GM12878 (cell line): ENCODE data around the gene QPCT. TPM values are rescaled to one million over a fixed set of nuclear protein-coding genes. Genes with fewer than 3 reads are reported as not detected.

ENCODE experiments used
- ATAC-seq: fragments of 200-7000 bp; cut with Tn5 transposase; 3 replicates; pipeline ENCODE4 v1.9.1; 2020; ENCODE audit warnings: mild to moderate bottlenecking, moderate library complexity
- BruUV-seq: library from RNA; stranded (reverse); fragments of 400-500 nt; replicated peaks from 2 replicates; lab custom pipeline; 2021; lab: Mats Ljungman, UMichigan
- CTCF ChIA-PET: fragments of 300-600 bp; sonication (Branson Sonifier 250); formaldehyde crosslinking; extraction: SDS; loops from one replicate; lab custom pipeline; 2021; ENCODE audit warnings: inconsistent platforms; lab: Yijun Ruan, JAX
- POLR2A ChIA-PET: fragments of 350-600 bp; formaldehyde crosslinking; extraction: SDS; loops from one replicate; lab custom pipeline; 2021; ENCODE audit warnings: inconsistent platforms; lab: Charles Lee
- RAD21 ChIA-PET: fragments of 300-600 bp; sonication (Branson Sonifier 250); formaldehyde crosslinking; loops from one replicate; lab custom pipeline; 2023; ENCODE audit warnings: antibody characterized with exemption; ENCODE audit not compliant: unreplicated experiment; lab: Charles Lee
- SMC1A ChIA-PET: fragments of 300-600 bp; sonication (Branson Sonifier 250); formaldehyde crosslinking; loops from one replicate; lab custom pipeline; 2023; ENCODE audit not compliant: unreplicated experiment, uncharacterized antibody; lab: Charles Lee
- DNase-seq: peaks from one replicate; pipeline ENCODE4 v3.0.0-alpha.2; 2011; ENCODE audit warnings: low read depth, low spot score
- FAIRE-seq: peaks from 3 replicates; lab custom pipeline; 2011; peaks lifted over from hg19 to GRCh38; lab: Jason Lieb, UNC
- H2AFZ ChIP-seq: 2 replicates; pipeline ENCODE4 v1.6.0; 2011; ENCODE audit warnings: low read depth, low read length, control low read depth; ENCODE audit not compliant: control insufficient read depth
- H3K27ac ChIP-seq: 2 replicates; pipeline ENCODE4 v1.5.1; 2011; ENCODE audit warnings: control low read depth; ENCODE audit not compliant: control insufficient read depth, insufficient read depth
- H3K27me3 ChIP-seq, 2 experiments: replicated peaks in 1 of 2; 2 replicates each; pipeline versions ENCODE4 v1.6.0 to v1.6.1; 2011; ENCODE audit warnings: low read length in 1 of 2; ENCODE audit not compliant: control insufficient read depth in 2 of 2, insufficient read depth in 2 of 2
- H3K36me3 ChIP-seq, 2 experiments: 2 replicates each; pipeline ENCODE4 v1.5.1; 2011; ENCODE audit warnings: low read length in 1 of 2; ENCODE audit not compliant: control insufficient read depth in 2 of 2, insufficient read depth in 2 of 2
- H3K4me1 ChIP-seq: 2 replicates; pipeline ENCODE4 v1.6.1; 2011; ENCODE audit warnings: mild to moderate bottlenecking, low read length, moderate library complexity, mixed read lengths; ENCODE audit not compliant: control insufficient read depth, insufficient read depth
- H3K4me2 ChIP-seq: 2 replicates; pipeline ENCODE4 v1.6.0; 2011; ENCODE audit warnings: control low read depth; ENCODE audit not compliant: control insufficient read depth, insufficient read depth
- H3K4me3 ChIP-seq: fragments of 200-600 bp; sonication (generic); 2 replicates; pipeline ENCODE4 v1.5.1; 2016
- H3K79me2 ChIP-seq: 2 replicates; pipeline ENCODE4 v1.6.0; 2011; ENCODE audit warnings: low read length; ENCODE audit not compliant: control insufficient read depth, insufficient read depth
- H3K9ac ChIP-seq: 2 replicates; pipeline ENCODE4 v1.8.0; 2011; ENCODE audit warnings: low read length, control low read depth, mixed read lengths; ENCODE audit not compliant: control insufficient read depth, insufficient read depth
- H3K9me3 ChIP-seq: replicated peaks from 3 replicates; pipeline ENCODE4 v1.5.1; 2011; ENCODE audit warnings: mild to moderate bottlenecking, low read length; ENCODE audit not compliant: control insufficient read depth, insufficient read depth
- H4K20me1 ChIP-seq: 2 replicates; pipeline ENCODE4 v1.6.0; 2011; ENCODE audit not compliant: control insufficient read depth, insufficient read depth
- BHLHE40 ChIP-seq, 2 experiments: fragments of 450-650 bp in 1 of 2; IDR thresholded peaks; 2 replicates each; pipeline ENCODE4 v1.6.1; 2011 to 2017; ENCODE audit warnings: low read depth in 2 of 2, borderline replicate concordance in 1 of 2, improper control_type of control experiment in 1 of 2, low read length in 1 of 2, mild to moderate bottlenecking in 1 of 2
- CBX5 ChIP-seq: sonication (generic); IDR thresholded peaks from 2 replicates; pipeline ENCODE4 v1.6.1; 2016; ENCODE audit warnings: low read depth, moderate library complexity, mild to moderate bottlenecking, inconsistent platforms
- CREM ChIP-seq: IDR thresholded peaks from 2 replicates; pipeline ENCODE4 v1.6.1; 2014; ENCODE audit warnings: antibody characterized with exemption, low read depth
- FOXM1 ChIP-seq: IDR thresholded peaks from 2 replicates; pipeline ENCODE4 v1.6.1; 2012; ENCODE audit warnings: low read depth, mild to moderate bottlenecking, inconsistent platforms, low read length, moderate library complexity
- NR2C1 ChIP-seq: fragments of 450-650 bp; IDR thresholded peaks from 2 replicates; pipeline ENCODE4 v1.6.1; 2017; ENCODE audit warnings: antibody characterized with exemption, mild to moderate bottlenecking, moderate library complexity
- RB1 ChIP-seq: fragments of 450-650 bp; formaldehyde crosslinking; IDR thresholded peaks from 2 replicates; pipeline ENCODE4 v1.6.1; 2017; ENCODE audit warnings: mild to moderate bottlenecking, borderline replicate concordance
- RCOR1 ChIP-seq: conservative IDR thresholded peaks from 2 replicates; pipeline ENCODE4 v1.6.1; 2012; ENCODE audit warnings: low read depth, low read length, improper control_type of control experiment
- SIX5 ChIP-seq: IDR thresholded peaks from 2 replicates; pipeline ENCODE4 v1.6.1; 2011; ENCODE audit warnings: mild to moderate bottlenecking, low read depth, low read length, moderate library complexity; ENCODE audit not compliant: severe bottlenecking
- SMAD5 ChIP-seq: IDR thresholded peaks from 2 replicates; pipeline ENCODE4 v1.6.1; 2016; ENCODE audit warnings: antibody characterized with exemption, low read depth
- STAT3 ChIP-seq: IDR thresholded peaks from 2 replicates; pipeline ENCODE4 v1.6.1; 2011; ENCODE audit warnings: low read depth, low read length, improper control_type of control experiment
- WGBS: methylation state at CpG from one replicate; pipeline ENCODE4 v1.1.6; 2016; ENCODE audit warnings: low lambda C conversion rate; ENCODE audit not compliant: insufficient replicate concordance, insufficient coverage; ENCODE audit errors: missing lambda C conversion rate; 5-methylcytosine and 5-hydroxymethylcytosine counted together
- in situ Hi-C: fragments of 300-500 bp; cut with MboI; formaldehyde crosslinking; loops from 9 replicates; pipeline ENCODE4 v1.14.3; 2018; ENCODE audit warnings: mixed read lengths
- intact Hi-C: fragments of 100-400 bp; cut with micrococcal nuclease; formaldehyde crosslinking; loops from one replicate; pipeline ENCODE4 v1.14.2; 2022; ENCODE audit not compliant: unreplicated experiment
- polyA plus RNA-seq, 11 experiments: library from polyadenylated mRNA; depleted of rRNA in 4 of 11; unstranded in 6 of 11; stranded (reverse) in 5 of 11; fragments of >200 nt; fragmentation: Nextera tagmentation in 4 of 11; fragmentation: Illumina TruSeq in 1 of 11; extraction: Ambion mirVana in 4 of 11; extraction: Trizol in 1 of 11; gene quantifications; 1 replicate in 1 of 11; 2 replicates in 10 of 11; pipeline versions ENCODE4 v1.2.1 to v1.2.3, GENCODE V29; 2011 to 2016; ENCODE audit warnings: inconsistent platforms in 2 of 11, missing spikeins in 2 of 11, low read depth in 1 of 11
- total RNA-seq, 4 experiments: library from RNA; depleted of rRNA in 3 of 4; stranded (reverse); fragments of >200 nt in 3 of 4; fragmentation: Illumina TruSeq in 1 of 4; extraction: Trizol in 1 of 4; gene quantifications; 2 replicates each; pipeline versions ENCODE4 v1.2.1 to v1.2.3, GENCODE V29; 2013 to 2021
- TF ChIP-seq, protein P1 (sequence below): IDR thresholded peaks from 2 replicates; pipeline ENCODE4 v1.6.1; 2011; ENCODE audit warnings: low read depth, mild to moderate bottlenecking, low read length, moderate library complexity, borderline replicate concordance; ENCODE audit errors: extremely low read depth
- TF ChIP-seq, protein P2 (sequence below): IDR thresholded peaks from 2 replicates; pipeline ENCODE4 v1.6.1; 2012; ENCODE audit warnings: improper control_type of control experiment, low read depth, low read length; ENCODE audit not compliant: insufficient replicate concordance
- TF ChIP-seq, protein P3 (sequence below): fragments of 450-650 bp; IDR thresholded peaks from 2 replicates; pipeline ENCODE4 v1.6.1; 2017; ENCODE audit warnings: mild to moderate bottlenecking, moderate library complexity

Gene QPCT
- total and polyA plus RNA-seq, 10 of the 15 experiments (the other 5 are each of a cell fraction or from before 2014, with no cell fraction given): 0.14 to 0.86 (median 0.18) TPM; not detected in 1

DNA sequence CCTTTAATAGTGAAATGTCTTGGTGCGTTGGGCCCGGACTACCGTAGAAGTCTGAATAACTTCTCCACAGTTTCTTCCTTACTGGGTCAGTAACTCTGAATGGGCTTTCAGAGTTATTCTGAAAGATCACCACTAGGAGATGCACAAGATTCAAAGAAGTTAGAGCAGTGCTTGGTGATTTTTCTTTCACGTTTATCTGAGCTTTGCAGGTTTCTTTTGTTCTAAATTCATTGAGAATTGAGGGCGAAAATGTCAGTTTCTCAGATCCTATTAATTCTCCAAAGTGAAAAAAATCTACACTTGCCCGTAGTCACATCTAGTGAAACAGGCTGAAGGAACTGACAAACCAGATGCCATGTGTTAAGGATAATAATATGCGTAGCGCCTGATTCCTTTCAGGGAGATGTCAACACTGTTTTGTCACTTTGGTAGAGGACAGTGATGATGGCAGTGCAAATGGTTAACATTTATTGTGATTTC, 70.1 kb downstream of the QPCT start:
- BruUV-seq: no TSS peak
- Histone ChIP-seq H3K4me2 (peak overlapping the region; percentile 1; the same call in 1 of the 2 replicates), H3K4me1 (peaks cover 4% of the 10 kb centered on the region; the same call in 1 of the 2 replicates), H3K79me2 (no peaks in the 10 kb centered on the region), H3K27me3 (no peaks in the 10 kb centered on the region), H2AFZ (peak overlapping the region; percentile 11), H3K9ac (no peak overlapping the region), H3K36me3 (no peaks in the 10 kb centered on the region), H4K20me1 (no peaks in the 10 kb centered on the region), H3K4me3 (no peak overlapping the region), H3K27ac (no peak overlapping the region), H3K9me3 (no peaks in the 10 kb centered on the region)
- CTCF ChIA-PET: interaction anchor here (0.6 to 12.6 kb wide), 62 partner anchors 10 to 860 kb away, joined by 3 to 336 read pairs (median 5); no protein-coding TSS in a partner anchor
- FAIRE-seq (peak; percentile 89), ATAC-seq (peak; percentile 94), DNase-seq (peak; percentile 53)
- 28% methylated on average over 8 of the region's 8 CpGs for WGBS
- in situ Hi-C loops: loop anchor here (5.0 kb wide), 2 partner anchors 253 to 418 kb away; no protein-coding TSS in a partner anchor
- RAD21 ChIA-PET: interaction anchor here (0.6 to 11.7 kb wide), 54 partner anchors 9 to 861 kb away, joined by 3 to 291 read pairs (median 6); partner anchors contain the start of gene CDC42EP3
- POLR2A ChIA-PET: interaction anchor here (0.5 to 1.5 kb wide), 6 partner anchors 156 to 457 kb away, joined by 3 to 6 read pairs (median 5); no protein-coding TSS in a partner anchor
- SMC1A ChIA-PET: interaction anchor here (0.6 to 13.2 kb wide), 64 partner anchors 10 to 1537 kb away, joined by 3 to 351 read pairs (median 6); no protein-coding TSS in a partner anchor
- intact Hi-C loops: loop anchor here (1.0 to 5.0 kb wide), 7 partner anchors 157 to 478 kb away; partner anchors contain the start of gene CDC42EP3
- no peak for TF ChIP-seq RCOR1
- no peak for TF ChIP-seq STAT3
- TF ChIP-seq SMAD5: no peak
- no peak for TF ChIP-seq SIX5
- TF ChIP-seq, protein P1, sequence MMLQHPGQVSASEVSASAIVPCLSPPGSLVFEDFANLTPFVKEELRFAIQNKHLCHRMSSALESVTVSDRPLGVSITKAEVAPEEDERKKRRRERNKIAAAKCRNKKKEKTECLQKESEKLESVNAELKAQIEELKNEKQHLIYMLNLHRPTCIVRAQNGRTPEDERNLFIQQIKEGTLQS: no peak
- TF ChIP-seq RB1: 0 out of 2 replicates have a peak, but pooled peaks have one; percentile 26
- TF ChIP-seq, protein P2, sequence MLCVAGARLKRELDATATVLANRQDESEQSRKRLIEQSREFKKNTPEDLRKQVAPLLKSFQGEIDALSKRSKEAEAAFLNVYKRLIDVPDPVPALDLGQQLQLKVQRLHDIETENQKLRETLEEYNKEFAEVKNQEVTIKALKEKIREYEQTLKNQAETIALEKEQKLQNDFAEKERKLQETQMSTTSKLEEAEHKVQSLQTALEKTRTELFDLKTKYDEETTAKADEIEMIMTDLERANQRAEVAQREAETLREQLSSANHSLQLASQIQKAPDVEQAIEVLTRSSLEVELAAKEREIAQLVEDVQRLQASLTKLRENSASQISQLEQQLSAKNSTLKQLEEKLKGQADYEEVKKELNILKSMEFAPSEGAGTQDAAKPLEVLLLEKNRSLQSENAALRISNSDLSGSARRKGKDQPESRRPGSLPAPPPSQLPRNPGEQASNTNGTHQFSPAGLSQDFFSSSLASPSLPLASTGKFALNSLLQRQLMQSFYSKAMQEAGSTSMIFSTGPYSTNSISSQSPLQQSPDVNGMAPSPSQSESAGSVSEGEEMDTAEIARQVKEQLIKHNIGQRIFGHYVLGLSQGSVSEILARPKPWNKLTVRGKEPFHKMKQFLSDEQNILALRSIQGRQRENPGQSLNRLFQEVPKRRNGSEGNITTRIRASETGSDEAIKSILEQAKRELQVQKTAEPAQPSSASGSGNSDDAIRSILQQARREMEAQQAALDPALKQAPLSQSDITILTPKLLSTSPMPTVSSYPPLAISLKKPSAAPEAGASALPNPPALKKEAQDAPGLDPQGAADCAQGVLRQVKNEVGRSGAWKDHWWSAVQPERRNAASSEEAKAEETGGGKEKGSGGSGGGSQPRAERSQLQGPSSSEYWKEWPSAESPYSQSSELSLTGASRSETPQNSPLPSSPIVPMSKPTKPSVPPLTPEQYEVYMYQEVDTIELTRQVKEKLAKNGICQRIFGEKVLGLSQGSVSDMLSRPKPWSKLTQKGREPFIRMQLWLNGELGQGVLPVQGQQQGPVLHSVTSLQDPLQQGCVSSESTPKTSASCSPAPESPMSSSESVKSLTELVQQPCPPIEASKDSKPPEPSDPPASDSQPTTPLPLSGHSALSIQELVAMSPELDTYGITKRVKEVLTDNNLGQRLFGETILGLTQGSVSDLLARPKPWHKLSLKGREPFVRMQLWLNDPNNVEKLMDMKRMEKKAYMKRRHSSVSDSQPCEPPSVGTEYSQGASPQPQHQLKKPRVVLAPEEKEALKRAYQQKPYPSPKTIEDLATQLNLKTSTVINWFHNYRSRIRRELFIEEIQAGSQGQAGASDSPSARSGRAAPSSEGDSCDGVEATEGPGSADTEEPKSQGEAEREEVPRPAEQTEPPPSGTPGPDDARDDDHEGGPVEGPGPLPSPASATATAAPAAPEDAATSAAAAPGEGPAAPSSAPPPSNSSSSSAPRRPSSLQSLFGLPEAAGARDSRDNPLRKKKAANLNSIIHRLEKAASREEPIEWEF: no peak
- TF ChIP-seq CBX5: 0 out of 2 replicates have a peak, but pooled peaks have one; percentile 48
- 0 out of 4 replicates have a peak, but pooled peaks of 1 of the 2 experiments have one; percentile 45 for TF ChIP-seq BHLHE40 (IDR thresholded peaks at IDR 0.05; ENCODE audit: borderline replicate concordance in 1 of 2, low read depth in 2 of 2, low read length in 1 of 2)
- peak; percentile 72; the same call in 1 of the 2 replicates for TF ChIP-seq FOXM1
- TF ChIP-seq CREM: no peak
- TF ChIP-seq, protein P3, sequence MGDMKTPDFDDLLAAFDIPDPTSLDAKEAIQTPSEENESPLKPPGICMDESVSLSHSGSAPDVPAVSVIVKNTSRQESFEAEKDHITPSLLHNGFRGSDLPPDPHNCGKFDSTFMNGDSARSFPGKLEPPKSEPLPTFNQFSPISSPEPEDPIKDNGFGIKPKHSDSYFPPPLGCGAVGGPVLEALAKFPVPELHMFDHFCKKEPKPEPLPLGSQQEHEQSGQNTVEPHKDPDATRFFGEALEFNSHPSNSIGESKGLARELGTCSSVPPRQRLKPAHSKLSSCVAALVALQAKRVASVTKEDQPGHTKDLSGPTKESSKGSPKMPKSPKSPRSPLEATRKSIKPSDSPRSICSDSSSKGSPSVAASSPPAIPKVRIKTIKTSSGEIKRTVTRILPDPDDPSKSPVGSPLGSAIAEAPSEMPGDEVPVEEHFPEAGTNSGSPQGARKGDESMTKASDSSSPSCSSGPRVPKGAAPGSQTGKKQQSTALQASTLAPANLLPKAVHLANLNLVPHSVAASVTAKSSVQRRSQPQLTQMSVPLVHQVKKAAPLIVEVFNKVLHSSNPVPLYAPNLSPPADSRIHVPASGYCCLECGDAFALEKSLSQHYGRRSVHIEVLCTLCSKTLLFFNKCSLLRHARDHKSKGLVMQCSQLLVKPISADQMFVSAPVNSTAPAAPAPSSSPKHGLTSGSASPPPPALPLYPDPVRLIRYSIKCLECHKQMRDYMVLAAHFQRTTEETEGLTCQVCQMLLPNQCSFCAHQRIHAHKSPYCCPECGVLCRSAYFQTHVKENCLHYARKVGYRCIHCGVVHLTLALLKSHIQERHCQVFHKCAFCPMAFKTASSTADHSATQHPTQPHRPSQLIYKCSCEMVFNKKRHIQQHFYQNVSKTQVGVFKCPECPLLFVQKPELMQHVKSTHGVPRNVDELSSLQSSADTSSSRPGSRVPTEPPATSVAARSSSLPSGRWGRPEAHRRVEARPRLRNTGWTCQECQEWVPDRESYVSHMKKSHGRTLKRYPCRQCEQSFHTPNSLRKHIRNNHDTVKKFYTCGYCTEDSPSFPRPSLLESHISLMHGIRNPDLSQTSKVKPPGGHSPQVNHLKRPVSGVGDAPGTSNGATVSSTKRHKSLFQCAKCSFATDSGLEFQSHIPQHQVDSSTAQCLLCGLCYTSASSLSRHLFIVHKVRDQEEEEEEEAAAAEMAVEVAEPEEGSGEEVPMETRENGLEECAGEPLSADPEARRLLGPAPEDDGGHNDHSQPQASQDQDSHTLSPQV: peak; percentile 69
- no peak for TF ChIP-seq NR2C1
